Gastrocnemius medialis (tissue), 4 donors: ENCODE results near the gene BRWD1.

Experiments used
- CTCF ChIP-seq, 5 experiments: fragments of 450-650 bp in 3 of 5; fragments of 200-600 bp in 2 of 5; sonication (generic) in 2 of 5; IDR thresholded peaks in 4 of 5; conservative IDR thresholded peaks in 1 of 5; 1 replicate in 4 of 5; 2 replicates in 1 of 5; pipeline ENCODE4 v1.5.1; 2016 to 2019; ENCODE audit warnings: antibody characterized with exemption in 5 of 5, mild to moderate bottlenecking in 3 of 5, moderate library complexity in 3 of 5
- POLR2A ChIP-seq, 2 donors: fragments of 450-650 bp; IDR thresholded peaks; one replicate each; pipeline ENCODE4 v1.6.1; 2017; ENCODE audit warnings: antibody characterized with exemption in 2 of 2, mild to moderate bottlenecking in 2 of 2, moderate library complexity in 2 of 2

- TF ChIP-seq CTCF (IDR thresholded peaks at IDR 0.05 in 4 of 5, conservative IDR thresholded peaks at IDR 0.05 in 1 of 5) (no peak), POLR2A (IDR thresholded peaks at IDR 0.05) (no peak)
Measured at GRCh38 chr21:39173716-39174680, 139.4 kb downstream of the BRWD1 start.
